ENCODE results near the gene CTRB2.

DNA sequence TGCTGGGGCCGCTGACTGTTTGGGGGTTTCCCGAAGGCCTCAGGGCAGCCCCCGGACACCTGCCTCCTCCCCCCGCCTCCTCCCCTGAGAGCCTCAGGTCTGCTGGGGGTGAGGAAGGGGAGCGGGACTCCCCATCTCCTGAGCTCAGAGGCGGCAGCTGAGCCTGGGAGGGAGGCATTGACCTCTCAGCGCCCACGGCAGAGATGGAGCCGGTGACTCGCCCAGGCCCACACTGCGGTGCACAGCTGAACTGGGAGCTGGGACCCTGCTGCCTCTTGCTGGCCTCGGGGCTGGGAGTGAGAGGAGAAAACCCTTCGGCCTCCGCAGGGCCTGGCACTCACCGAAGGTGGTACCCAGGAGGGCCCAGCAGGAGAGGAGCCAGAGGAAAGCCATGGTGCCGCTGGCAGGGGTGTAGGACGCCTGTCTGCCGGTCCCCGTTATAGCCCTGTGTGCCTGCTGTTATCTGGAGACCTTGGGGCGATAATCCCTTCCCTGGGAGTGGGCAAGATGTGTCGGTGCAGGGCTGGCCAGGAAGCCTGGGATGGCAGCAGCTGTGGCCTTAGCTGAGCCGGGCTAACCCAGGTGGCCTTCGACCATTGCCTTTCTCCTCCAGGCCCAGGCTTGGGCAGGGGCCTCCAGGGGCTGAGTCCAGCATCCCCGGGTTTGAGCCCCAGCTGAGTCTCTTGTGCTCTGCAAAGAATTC, at the start of gene CTRB2:
- TF ChIP-seq POLR2A (IDR thresholded peaks at IDR 0.05; ENCODE audit: low read depth, low read length) (no peak), TAF1 (IDR thresholded peaks at IDR 0.05; ENCODE audit: borderline replicate concordance, low read depth, low read length) (no peak), POLR2AphosphoS5 (IDR thresholded peaks at IDR 0.05; ENCODE audit: low read depth, low read length) (no peak)
